Keratinocyte (primary cell): ENCODE results near the gene MADD. TPM values are rescaled to one million over a fixed set of nuclear protein-coding genes. Genes with fewer than 3 reads are reported as not detected.

ENCODE experiments used
- DNase-seq: peaks from one replicate; pipeline ENCODE4 v3.0.0-alpha.2; 2011; ENCODE audit warnings: low read depth, missing footprints, low spot score
- FAIRE-seq: peaks from 2 replicates; lab custom pipeline; 2011; peaks lifted over from hg19 to GRCh38; lab: Jason Lieb, UNC
- H2AFZ ChIP-seq: 2 replicates; pipeline ENCODE4 v1.6.0; 2012; ENCODE audit warnings: low read length, control low read depth, inconsistent platforms; ENCODE audit not compliant: control insufficient read depth
- H3K27ac ChIP-seq: 2 replicates; pipeline ENCODE4 v1.5.1; 2011; ENCODE audit warnings: low read length; ENCODE audit not compliant: control insufficient read depth, insufficient read depth
- H3K27me3 ChIP-seq: 3 replicates; pipeline ENCODE4 v1.6.0; 2011; ENCODE audit warnings: low read length; ENCODE audit not compliant: control insufficient read depth, insufficient read depth; ENCODE audit errors: extremely low read depth
- H3K36me3 ChIP-seq, 2 experiments: 2 replicates in 1 of 2; 3 replicates in 1 of 2; pipeline ENCODE4 v1.5.1; 2011; ENCODE audit warnings: low read length in 2 of 2, mild to moderate bottlenecking in 1 of 2; ENCODE audit not compliant: control insufficient read depth in 2 of 2, insufficient read depth in 2 of 2; ENCODE audit errors: extremely low read depth in 1 of 2
- H3K4me1 ChIP-seq: 3 replicates; pipeline ENCODE4 v1.5.1; 2011; ENCODE audit warnings: low read length; ENCODE audit not compliant: control insufficient read depth, insufficient read depth; ENCODE audit errors: extremely low read depth
- H3K4me2 ChIP-seq: 3 replicates; pipeline ENCODE4 v1.6.0; 2011; ENCODE audit warnings: low read depth, low read length; ENCODE audit not compliant: control insufficient read depth, insufficient read depth; ENCODE audit errors: extremely low read depth
- H3K4me3 ChIP-seq, 3 experiments: fragments of 200-600 bp in 1 of 3; sonication (generic) in 1 of 3; 2 replicates in 2 of 3; 3 replicates in 1 of 3; pipeline ENCODE4 v1.5.1; 2011 to 2016; ENCODE audit warnings: low read length in 3 of 3, mild to moderate bottlenecking in 3 of 3, control low read depth in 2 of 3, inconsistent platforms in 1 of 3, low read depth in 1 of 3, mixed read lengths in 1 of 3, mixed run types in 1 of 3, moderate library complexity in 1 of 3; ENCODE audit not compliant: control insufficient read depth in 2 of 3, insufficient read depth in 2 of 3; ENCODE audit errors: extremely low read depth in 1 of 3
- H3K79me2 ChIP-seq: 2 replicates; pipeline ENCODE4 v1.6.0; 2012; ENCODE audit warnings: low read length; ENCODE audit not compliant: control insufficient read depth, insufficient read depth
- H3K9ac ChIP-seq: 3 replicates; pipeline ENCODE4 v1.6.0; 2011; ENCODE audit warnings: low read length; ENCODE audit not compliant: control insufficient read depth, insufficient read depth; ENCODE audit errors: extremely low read depth
- H3K9me1 ChIP-seq: 3 replicates; pipeline ENCODE4 v1.6.0; 2011; ENCODE audit warnings: low read length; ENCODE audit not compliant: control insufficient read depth, insufficient read depth; ENCODE audit errors: extremely low read depth
- H3K9me3 ChIP-seq: 2 replicates; pipeline ENCODE4 v1.5.1; 2012; ENCODE audit warnings: low read depth, low read length; ENCODE audit not compliant: control insufficient read depth
- H4K20me1 ChIP-seq: 3 replicates; pipeline ENCODE4 v1.6.0; 2011; ENCODE audit warnings: low read length; ENCODE audit not compliant: control insufficient read depth, insufficient read depth; ENCODE audit errors: extremely low read depth
- EZH2 ChIP-seq: IDR thresholded peaks from one replicate; pipeline ENCODE4 v1.6.1; 2012; ENCODE audit warnings: inconsistent platforms, mild to moderate bottlenecking, low read length, moderate library complexity
- dilution Hi-C: fragments of 300-500 bp; cut with MboI; formaldehyde crosslinking; loops from one replicate; pipeline ENCODE4 v1.7.0; 2020; ENCODE audit warnings: low sequenced_read_pairs; ENCODE audit not compliant: extremely low pct_ligation_motif_present
- polyA plus RNA-seq, 5 experiments: library from polyadenylated mRNA; depleted of rRNA in 3 of 5; stranded (reverse) in 3 of 5; stranded (forward) in 1 of 5; unstranded in 1 of 5; fragments of >200 nt; gene quantifications; 1 replicate in 1 of 5; 2 replicates in 3 of 5; 3 replicates in 1 of 5; pipeline versions ENCODE4 v1.2.1 to v1.2.3, GENCODE V29; 2011 to 2012; ENCODE audit warnings: missing spikeins in 2 of 5, low read depth in 1 of 5, low replicate concordance in 1 of 5
- TF ChIP-seq, protein P1 (sequence below), 3 experiments: IDR thresholded peaks in 1 of 3; conservative IDR thresholded peaks in 1 of 3; optimal IDR thresholded peaks in 1 of 3; 2 replicates in 2 of 3; 3 replicates in 1 of 3; pipeline versions ENCODE3 to v1.5.1; 2011; ENCODE audit warnings: low read length in 3 of 3, mild to moderate bottlenecking in 3 of 3, moderate library complexity in 2 of 3, control low read depth in 1 of 3, inconsistent platforms in 1 of 3; ENCODE audit not compliant: insufficient read depth in 2 of 3; ENCODE audit errors: extremely low read depth in 1 of 3

The MADD gene
- polyA plus RNA-seq, 1 donor (not counting 4 experiments of a cell fraction or from before 2014, with no cell fraction given): 11.9 TPM

DNA sequence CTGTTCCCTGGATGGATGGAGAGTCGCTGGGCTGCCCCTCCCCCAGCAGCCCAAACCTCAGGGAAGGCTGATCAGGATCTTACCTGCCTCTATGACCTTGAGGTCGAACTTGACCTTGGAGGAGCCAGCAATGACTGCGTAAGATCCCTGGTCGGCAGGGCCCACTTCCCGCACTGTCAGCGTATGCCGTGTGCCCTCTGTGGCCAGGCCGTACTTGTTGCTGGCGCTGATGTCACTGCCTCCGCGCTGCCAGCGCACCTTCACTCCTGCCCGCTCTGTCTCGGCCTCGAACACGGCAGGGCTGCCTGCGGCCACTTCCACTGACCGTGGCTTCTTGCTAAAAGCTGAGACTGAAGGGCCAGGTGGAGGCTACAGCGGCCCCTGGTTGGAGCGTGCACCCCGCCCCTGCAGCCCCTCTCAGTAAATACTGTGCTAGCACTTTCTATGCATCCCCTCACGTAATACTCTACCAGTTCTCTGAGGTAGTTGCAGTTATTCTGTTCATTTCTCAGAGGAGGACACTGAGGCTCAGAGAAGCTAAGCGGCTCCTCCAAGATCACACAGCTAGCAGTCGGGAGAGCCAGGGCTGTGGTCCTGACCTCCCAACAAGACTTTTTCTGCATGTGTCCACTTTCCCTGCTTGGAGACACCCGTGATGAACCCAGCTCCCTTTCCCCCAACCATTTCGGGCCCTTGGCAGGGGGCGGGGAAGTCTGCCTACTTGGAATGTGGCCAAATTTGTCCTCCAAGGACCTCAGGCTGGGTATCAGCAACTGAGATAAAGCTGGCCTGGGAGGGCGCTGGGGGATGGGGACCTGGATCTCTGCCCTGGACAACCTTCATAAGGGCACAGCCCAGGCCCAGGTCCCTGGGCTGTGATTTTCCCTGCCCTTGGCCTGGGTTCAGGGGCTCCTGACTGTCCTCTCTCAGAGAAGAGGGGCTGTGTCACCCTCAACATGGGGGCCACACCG is 81.5 kb downstream of the MADD start:
- Histone ChIP-seq H3K27me3 (no peaks in the 10 kb centered on the region), H3K9me1 (no peaks in the 10 kb centered on the region), H3K4me3 (no peak overlapping the region), H2AFZ (no peak overlapping the region), H3K36me3 (no peaks in the 10 kb centered on the region), H3K27ac (no peak overlapping the region), H4K20me1 (no peaks in the 10 kb centered on the region), H3K4me1 (peaks cover 6% of the 10 kb centered on the region), H3K9ac (no peak overlapping the region), H3K9me3 (no peaks in the 10 kb centered on the region), H3K79me2 (no peaks in the 10 kb centered on the region), H3K4me2 (no peak overlapping the region)
- no peak for FAIRE-seq
- dilution Hi-C loops: no loop called here
- DNase-seq: no peak
- TF ChIP-seq EZH2: no peak
- TF ChIP-seq, protein P1, sequence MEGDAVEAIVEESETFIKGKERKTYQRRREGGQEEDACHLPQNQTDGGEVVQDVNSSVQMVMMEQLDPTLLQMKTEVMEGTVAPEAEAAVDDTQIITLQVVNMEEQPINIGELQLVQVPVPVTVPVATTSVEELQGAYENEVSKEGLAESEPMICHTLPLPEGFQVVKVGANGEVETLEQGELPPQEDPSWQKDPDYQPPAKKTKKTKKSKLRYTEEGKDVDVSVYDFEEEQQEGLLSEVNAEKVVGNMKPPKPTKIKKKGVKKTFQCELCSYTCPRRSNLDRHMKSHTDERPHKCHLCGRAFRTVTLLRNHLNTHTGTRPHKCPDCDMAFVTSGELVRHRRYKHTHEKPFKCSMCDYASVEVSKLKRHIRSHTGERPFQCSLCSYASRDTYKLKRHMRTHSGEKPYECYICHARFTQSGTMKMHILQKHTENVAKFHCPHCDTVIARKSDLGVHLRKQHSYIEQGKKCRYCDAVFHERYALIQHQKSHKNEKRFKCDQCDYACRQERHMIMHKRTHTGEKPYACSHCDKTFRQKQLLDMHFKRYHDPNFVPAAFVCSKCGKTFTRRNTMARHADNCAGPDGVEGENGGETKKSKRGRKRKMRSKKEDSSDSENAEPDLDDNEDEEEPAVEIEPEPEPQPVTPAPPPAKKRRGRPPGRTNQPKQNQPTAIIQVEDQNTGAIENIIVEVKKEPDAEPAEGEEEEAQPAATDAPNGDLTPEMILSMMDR (optimal IDR thresholded peaks at IDR 0.05 in 1 of 3, IDR thresholded peaks at IDR 0.05 in 1 of 3, conservative IDR thresholded peaks at IDR 0.05 in 1 of 3; ENCODE audit: extremely low read depth in 1 of 3, insufficient read depth in 2 of 3, low read length in 3 of 3): no peak

DNA sequence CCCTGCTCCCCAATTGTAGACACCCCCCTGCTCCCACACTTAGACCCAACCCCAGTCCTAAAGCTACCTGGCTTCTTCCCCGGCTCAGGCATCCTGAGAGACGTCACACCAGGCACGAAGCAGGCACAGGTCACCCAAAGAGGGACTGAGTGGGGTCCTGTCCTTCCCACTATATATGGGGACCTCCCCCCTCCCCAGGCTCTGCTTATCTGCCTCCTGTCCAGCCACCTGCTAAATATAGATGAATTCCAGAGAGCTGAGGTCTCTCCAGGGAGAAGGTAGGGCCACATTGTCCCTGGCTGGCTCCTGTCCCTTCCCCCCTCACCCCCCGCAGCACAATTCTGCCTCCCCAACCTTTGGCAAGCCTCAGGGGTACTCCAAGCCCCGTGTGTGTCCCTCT is 82.6 kb downstream of the MADD start, which contains the start of gene MYBPC3:
MYBPC3 (minus strand) TSS at position 147 of the 400 bp plus-strand sequence; CDS start at position 92, 55 bp downstream.
- H3K4me3 ChIP-seq: no peak within 1 kb of the TSS
- H3K4me2 ChIP-seq: no peak within 1 kb of the TSS
- dilution Hi-C loops: no loop called here

More for the DNA sequence above, 82.6 kb downstream of the MADD start, which contains the start of gene MYBPC3:
- FAIRE-seq: no peak
- no peaks in the 10 kb centered on the region for H3K27me3 ChIP-seq
- no peaks in the 10 kb centered on the region for H3K79me2 ChIP-seq
- no peak for TF ChIP-seq EZH2
- TF ChIP-seq, protein P1 (optimal IDR thresholded peaks at IDR 0.05 in 1 of 3, IDR thresholded peaks at IDR 0.05 in 1 of 3, conservative IDR thresholded peaks at IDR 0.05 in 1 of 3; ENCODE audit: extremely low read depth in 1 of 3, insufficient read depth in 2 of 3, low read length in 3 of 3): no peak
- H3K36me3 ChIP-seq: no peaks in the 10 kb centered on the region
- no peak within 1 kb of the TSS for H3K9ac ChIP-seq
- H3K27ac ChIP-seq: no peak within 1 kb of the TSS
- H3K9me3 ChIP-seq: no peaks in the 10 kb centered on the region
- H2AFZ ChIP-seq: no peak within 1 kb of the TSS
- no peaks in the 10 kb centered on the region for H4K20me1 ChIP-seq
- H3K9me1 ChIP-seq: no peaks in the 10 kb centered on the region
- peaks cover 6% of the 10 kb centered on the region for H3K4me1 ChIP-seq
- no peak for DNase-seq
